Activated CD8-positive, alpha-beta memory T cell treated with anti-CD3 and anti-CD28 coated beads, Interleukin-2, amount 10 ng/mL, durations not matched to agents 7 days and 5 days (primary cell): ENCODE measurements around the gene CKB. TPM values are rescaled to one million over a fixed set of nuclear protein-coding genes. Genes with fewer than 3 reads are reported as not detected.
A peak's percentile ranks its signal among the peaks of the same experiment; 100 is the strongest.

Experiments used
- ATAC-seq: fragments of 150-1000 bp; cut with Tn5 transposase; one replicate; pipeline ENCODE4 v1.10.0; 2021; ENCODE audit warnings: moderate library complexity
- CTCF ChIA-PET: fragments of 350-600 bp; sonication (Branson Sonifier 250); formaldehyde crosslinking; loops from one replicate; lab custom pipeline; 2021; ENCODE audit warnings: antibody characterized with exemption; lab: Charles Lee
- DNase-seq: peaks from one replicate; pipeline ENCODE4 v3.0.0-alpha.2; 2020
- H3K27ac Mint-ChIP-seq: one replicate; pipeline ENCODE4 v1.8.0; 2021; ENCODE audit warnings: mild to moderate bottlenecking, mixed read lengths
- H3K27me3 Mint-ChIP-seq: one replicate; pipeline ENCODE4 v1.8.0; 2021; ENCODE audit warnings: mixed read lengths
- H3K36me3 Mint-ChIP-seq: one replicate; pipeline ENCODE4 v1.8.0; 2021; ENCODE audit warnings: mild to moderate bottlenecking, mixed read lengths
- H3K4me1 Mint-ChIP-seq: one replicate; pipeline ENCODE4 v1.8.0; 2021; ENCODE audit warnings: mixed read lengths
- H3K4me3 Mint-ChIP-seq: one replicate; pipeline ENCODE4 v1.8.0; 2021; ENCODE audit warnings: mild to moderate bottlenecking, moderate library complexity, mixed read lengths
- H3K9me3 Mint-ChIP-seq: one replicate; pipeline ENCODE4 v1.8.0; 2022; ENCODE audit warnings: low read depth, mixed read lengths
- total RNA-seq, 2 experiments: library from RNA; stranded (reverse); gene quantifications; one replicate each; pipeline ENCODE4 v1.2.3, GENCODE V29; 2021

Gene CKB
- total RNA-seq, 2 experiments from 2014 or later = 1.2 to 6.1 TPM

- CTCF ChIA-PET = no interaction called here
- H3K27me3 Mint-ChIP-seq = no peaks in the 10 kb centered on the region
- peaks cover 30% of the 10 kb centered on the region for H3K36me3 Mint-ChIP-seq
These were observed 37.1 kb downstream of the CKB start for GRCh38 chr14:103485504-103485903.

DNA sequence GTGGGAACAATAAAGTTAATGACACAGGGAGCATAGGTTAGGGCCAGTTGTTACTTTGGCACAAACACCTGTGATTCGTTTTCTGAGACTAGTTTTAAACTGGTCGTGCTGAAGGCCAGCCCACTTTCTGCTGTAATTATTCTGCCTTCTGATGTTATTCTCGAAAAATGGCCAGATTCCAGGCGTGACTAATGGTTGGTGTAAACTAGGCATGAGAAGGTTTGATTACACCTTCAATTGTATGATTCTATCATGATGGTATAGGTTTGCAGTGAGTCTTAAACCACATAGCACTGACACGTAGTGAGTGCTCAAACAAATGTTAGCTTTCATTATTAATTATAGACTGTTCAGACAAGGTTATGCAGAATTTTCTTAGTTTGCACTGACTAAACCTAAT lies 39.0 kb downstream of the CKB start:
- no peaks in the 10 kb centered on the region for H3K9me3 Mint-ChIP-seq
- no peaks in the 10 kb centered on the region for H3K27me3 Mint-ChIP-seq
- H3K27ac Mint-ChIP-seq = no peak overlapping the region
- H3K4me3 Mint-ChIP-seq = no peak overlapping the region
- CTCF ChIA-PET = no interaction called here
- peaks cover 18% of the 10 kb centered on the region for H3K4me1 Mint-ChIP-seq
- H3K36me3 Mint-ChIP-seq = peaks cover 32% of the 10 kb centered on the region
- DNase-seq = no peak
- no peak for ATAC-seq

More at GRCh38 chr14:103485504-103485903, 37.1 kb downstream of the CKB start:
- Mint-ChIP-seq H3K4me3 (no peak overlapping the region), H3K27ac (no peak overlapping the region), H3K4me1 (peaks cover 10% of the 10 kb centered on the region), H3K9me3 (no peaks in the 10 kb centered on the region)
- DNase-seq = no peak
- no peak for ATAC-seq

DNA sequence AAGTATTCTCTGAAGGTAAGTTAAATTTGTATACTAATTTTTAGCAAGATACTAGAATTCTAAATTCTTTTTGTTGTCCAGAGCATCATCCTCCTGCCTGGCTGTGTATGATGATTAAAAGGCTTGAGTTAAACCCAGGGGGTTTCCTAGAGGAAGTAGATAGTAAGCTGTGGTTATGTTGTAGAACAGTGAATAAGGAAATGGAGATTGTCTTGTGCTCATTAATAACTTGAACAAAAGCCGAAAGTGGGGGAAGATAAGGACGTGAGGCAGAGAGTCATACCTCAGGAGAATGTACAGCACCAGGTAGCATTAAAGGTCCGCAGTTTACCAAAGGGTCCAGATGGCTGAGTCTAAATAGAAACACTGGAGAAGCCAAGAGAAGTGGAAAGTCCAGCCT lies 42.0 kb downstream of the CKB start:
- Mint-ChIP-seq H3K27ac (peak overlapping the region; percentile 64), H3K36me3 (peaks cover 37% of the 10 kb centered on the region), H3K27me3 (no peaks in the 10 kb centered on the region), H3K9me3 (no peaks in the 10 kb centered on the region), H3K4me1 (peaks cover 18% of the 10 kb centered on the region), H3K4me3 (no peak overlapping the region)
- CTCF ChIA-PET = interaction anchor here (0.8 to 1.0 kb wide), 2 partner anchors 66 to 89 kb away, joined by 3 to 4 read pairs; no protein-coding TSS in a partner anchor
- no peak for DNase-seq
- peak; percentile 51 for ATAC-seq

- no peak for ATAC-seq
- Mint-ChIP-seq H3K4me3 (no peak overlapping the region), H3K27ac (no peak overlapping the region), H3K27me3 (no peaks in the 10 kb centered on the region), H3K9me3 (no peaks in the 10 kb centered on the region), H3K36me3 (peaks cover 32% of the 10 kb centered on the region), H3K4me1 (peaks cover 22% of the 10 kb centered on the region)
- DNase-seq = no peak
- CTCF ChIA-PET = interaction anchor here (0.7 kb wide), 1 partner anchor 12 kb away, joined by 3 read pairs; no protein-coding TSS in a partner anchor
These were observed 46.0 kb downstream of the CKB start for GRCh38 chr14:103476631-103477030.

DNA sequence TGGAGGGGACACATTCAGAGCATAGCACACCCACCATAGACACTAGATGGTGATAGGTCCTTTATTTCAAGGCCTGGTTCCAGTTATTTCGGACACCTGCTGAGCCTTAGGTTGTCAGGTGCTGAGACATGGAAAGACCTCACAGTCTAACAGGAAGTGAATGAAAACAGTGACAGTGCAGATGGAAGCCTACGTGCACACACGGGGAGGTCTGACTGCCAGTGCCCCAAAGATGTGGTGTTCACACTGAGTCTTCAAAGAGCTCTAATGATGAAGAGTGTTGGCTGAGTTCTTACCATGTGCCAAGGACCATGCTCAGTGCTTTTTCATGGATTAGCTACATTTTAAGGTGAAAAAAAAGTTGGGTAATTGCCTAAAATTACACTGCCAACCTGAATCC lies 46.6 kb downstream of the CKB start:
- Mint-ChIP-seq H3K4me1 (peaks cover 17% of the 10 kb centered on the region), H3K4me3 (no peak overlapping the region), H3K9me3 (no peaks in the 10 kb centered on the region), H3K27me3 (no peaks in the 10 kb centered on the region), H3K36me3 (peaks cover 27% of the 10 kb centered on the region), H3K27ac (peak overlapping the region; percentile 11)
- ATAC-seq = no peak
- no peak for DNase-seq
- CTCF ChIA-PET = interaction anchor here (0.7 kb wide), 2 partner anchors 11 to 76 kb away, joined by 3 read pairs; no protein-coding TSS in a partner anchor

DNA sequence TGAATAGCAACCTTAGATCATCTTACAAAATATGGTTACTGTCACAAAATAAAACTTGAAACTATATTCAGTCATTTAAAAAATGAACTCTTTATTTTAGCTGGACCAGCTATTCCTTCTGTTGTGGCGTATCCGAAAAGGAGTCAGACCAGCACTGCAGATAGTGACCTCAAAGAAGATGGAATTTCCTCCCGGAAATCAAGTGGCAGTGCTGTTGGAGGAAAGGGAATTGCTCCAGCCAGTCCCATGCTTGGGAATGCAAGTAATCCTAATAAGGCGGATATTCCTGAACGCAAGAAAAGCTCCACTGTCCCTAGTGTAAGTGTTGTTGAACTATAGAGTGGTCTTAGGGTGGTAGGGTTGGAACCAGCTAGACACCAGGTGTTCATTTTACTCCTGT lies 47.7 kb downstream of the CKB start:
- Mint-ChIP-seq H3K36me3 (peaks cover 25% of the 10 kb centered on the region), H3K9me3 (no peaks in the 10 kb centered on the region), H3K27me3 (no peaks in the 10 kb centered on the region), H3K27ac (no peak overlapping the region), H3K4me1 (peaks cover 6% of the 10 kb centered on the region), H3K4me3 (no peak overlapping the region)
- CTCF ChIA-PET = interaction anchor here (1.1 kb wide), 1 partner anchor 44 kb away, joined by 3 read pairs; no protein-coding TSS in a partner anchor
- no peak for ATAC-seq
- no peak for DNase-seq

DNA sequence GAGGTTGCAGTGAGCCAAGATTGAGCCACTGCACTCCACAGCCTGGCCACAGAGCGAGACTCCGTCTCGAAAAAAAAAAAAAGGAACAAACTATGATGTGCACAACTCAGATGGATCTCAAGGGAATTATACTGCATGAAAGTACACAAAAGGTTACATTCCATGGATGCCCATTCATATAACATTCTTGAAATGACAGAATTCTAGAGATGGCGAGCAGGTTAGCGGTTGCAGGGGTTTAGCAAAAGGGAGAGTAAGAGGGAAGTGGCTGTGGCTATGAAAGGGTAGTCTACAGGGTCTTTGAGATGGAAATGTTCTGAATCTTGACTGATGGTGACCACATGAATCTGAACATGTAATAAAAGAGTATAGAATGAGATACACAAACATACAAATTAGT lies 49.7 kb downstream of the CKB start:
- Mint-ChIP-seq H3K4me3 (no peak overlapping the region), H3K27ac (no peak overlapping the region), H3K9me3 (no peaks in the 10 kb centered on the region), H3K4me1 (peaks cover 4% of the 10 kb centered on the region), H3K36me3 (peaks cover 24% of the 10 kb centered on the region), H3K27me3 (no peaks in the 10 kb centered on the region)
- no peak for DNase-seq
- ATAC-seq = no peak
- CTCF ChIA-PET = no interaction called here

Other genes with a start within 250 kb of the CKB start
- gene EIF5, start 188.6 kb downstream of the CKB start, total RNA-seq = 100 to 1,000 TPM; 187 to 255 TPM
- gene MARK3, start 137.4 kb downstream of the CKB start, total RNA-seq = 10 to 100 TPM; 79.9 to 88.5 TPM
- 1 to 10 TPM; 7.3 to 9.6 TPM for gene TRMT61A, start 6.4 kb upstream of the CKB start, total RNA-seq
- gene BAG5, start 39.8 kb upstream of the CKB start, total RNA-seq = 10 to 100 TPM; 29.9 to 32.3 TPM
- 10 to 100 TPM; 29.1 to 33.5 TPM for gene COA8, start 40.1 kb upstream of the CKB start, total RNA-seq
- 100 to 1,000 TPM; 171 to 206 TPM for gene KLC1, start 106.4 kb upstream of the CKB start, total RNA-seq
- gene XRCC3, start 192.6 kb upstream of the CKB start, total RNA-seq = 10 to 100 TPM; 64.3 to 68.8 TPM
- 10 to 100 TPM; 17.4 to 18.6 TPM for gene ZFYVE21, start 193.0 kb upstream of the CKB start, total RNA-seq